Activated CD4-positive, alpha-beta T cell treated with anti-CD3 and anti-CD28 coated beads, Interleukin-2, amount 50 U/mL, for 4 hours (primary cell): ENCODE results near the gene COX7A2.
A peak's percentile ranks its signal among the peaks of the same experiment; 100 is the strongest.

Source experiments
- DNase-seq, 2 experiments: peaks; one replicate each; pipeline ENCODE4 v3.0.0-alpha.2; 2020

COX7A2 gene

GRCh38 chr6:75243333-75244062 lies at the start of gene COX7A2:
TSS of gene COX7A2 (minus strand) at chr6:75243801. CDS start at chr6:75243734, 67 bp downstream.
- peak; percentile 75 to 77 for DNase-seq

- DNase-seq: no peak
Observed at GRCh38 chr6:75292555-75292954, 49.0 kb upstream of the COX7A2 start.

- no peak for DNase-seq
Observed at GRCh38 chr6:75291744-75292143, 48.1 kb upstream of the COX7A2 start.

- no peak for DNase-seq
Observed at GRCh38 chr6:75291331-75291730, 47.7 kb upstream of the COX7A2 start.

GRCh38 chr6:75290136-75290945 lies 46.7 kb upstream of the COX7A2 start:
- DNase-seq: no peak

GRCh38 chr6:75288023-75288422 lies 44.4 kb upstream of the COX7A2 start:
- DNase-seq: no peak

- no peak for DNase-seq
Observed at GRCh38 chr6:75287424-75287823, 43.8 kb upstream of the COX7A2 start.

- no peak for DNase-seq
Observed at GRCh38 chr6:75286955-75287354, 43.4 kb upstream of the COX7A2 start.

- no peak for DNase-seq
Observed at GRCh38 chr6:75285283-75285639, 41.7 kb upstream of the COX7A2 start.

- DNase-seq: peak; percentile 93 to 95
Observed at GRCh38 chr6:75284632-75285282, 41.2 kb upstream of the COX7A2 start, which contains the start of gene TMEM30A. TSS of gene TMEM30A (minus strand) at chr6:75284792. CDS start at chr6:75284638, 154 bp downstream.

GRCh38 chr6:75283907-75284631 lies 40.5 kb upstream of the COX7A2 start:
- peak in 1 of 2 experiments; percentile 2 for DNase-seq

GRCh38 chr6:75282706-75283105 lies 39.1 kb upstream of the COX7A2 start:
- no peak for DNase-seq

- DNase-seq: no peak
Observed at GRCh38 chr6:75281653-75282052, 38.1 kb upstream of the COX7A2 start.

GRCh38 chr6:75280131-75280855 lies 36.7 kb upstream of the COX7A2 start:
- DNase-seq: no peak

GRCh38 chr6:75279418-75279817 lies 35.8 kb upstream of the COX7A2 start:
- DNase-seq: no peak

GRCh38 chr6:75278474-75279077 lies 35.0 kb upstream of the COX7A2 start:
- DNase-seq: no peak

GRCh38 chr6:75275067-75275466 lies 31.5 kb upstream of the COX7A2 start:
- no peak for DNase-seq

- DNase-seq: no peak
Observed at GRCh38 chr6:75273009-75273408, 29.4 kb upstream of the COX7A2 start.

- DNase-seq: no peak
Observed at GRCh38 chr6:75272145-75272840, 28.7 kb upstream of the COX7A2 start.

GRCh38 chr6:75268988-75269354 lies 25.4 kb upstream of the COX7A2 start:
- no peak for DNase-seq
